ENCODE data around the gene ZDHHC1.

The ZDHHC1 gene

DNA sequence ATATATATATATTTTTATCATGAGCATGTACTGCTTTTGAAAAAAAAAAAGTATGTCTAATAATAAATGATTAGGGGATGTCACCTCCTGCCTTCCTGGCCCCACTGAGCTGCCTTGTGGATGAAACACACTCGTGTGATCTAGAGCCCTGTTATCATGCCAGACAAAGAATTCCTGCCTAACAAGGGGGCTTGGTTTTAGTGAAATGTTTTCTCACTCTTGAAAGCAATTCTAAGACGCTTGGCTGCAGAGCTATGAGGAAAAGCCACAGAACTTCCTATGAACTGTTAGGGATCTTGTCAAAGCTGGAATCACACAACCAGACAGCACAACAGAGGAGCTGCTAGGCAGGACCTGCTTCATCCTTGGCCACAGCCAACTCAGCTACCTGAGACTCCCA, 4.0 kb downstream of the ZDHHC1 start:
- no peak overlapping the region for H2BK120ac ChIP-seq (ENCODE audit: insufficient read depth, low read length, poor library complexity)
- H3K14ac ChIP-seq (ENCODE audit: low read length) = no peak overlapping the region
- H3K79me2 ChIP-seq (ENCODE audit: control insufficient read depth, insufficient read depth, low read length, poor library complexity) = peaks cover 4% of the 10 kb centered on the region
- H3K23ac ChIP-seq (ENCODE audit: low read length) = no peak overlapping the region
- no peak overlapping the region for H3K27ac ChIP-seq (ENCODE audit: low read depth, low read length)
- H3K4me2 ChIP-seq (ENCODE audit: low read length) = no peak overlapping the region
- no peak for DNase-seq
- H3K18ac ChIP-seq (ENCODE audit: low read length) = no peak overlapping the region
- H3K4ac ChIP-seq (ENCODE audit: low read depth, low read length) = no peak overlapping the region
- no peak overlapping the region for H2BK5ac ChIP-seq (ENCODE audit: low read depth, low read length, poor library complexity)
- no peak overlapping the region for H4K12ac ChIP-seq (ENCODE audit: low read depth, low read length)
- H2AK5ac ChIP-seq (ENCODE audit: low read length) = no peak overlapping the region
- no peak overlapping the region for H2AFZ ChIP-seq (ENCODE audit: insufficient read depth, low read length, poor library complexity)
- peak overlapping the region; percentile 26 for H2BK12ac ChIP-seq (ENCODE audit: low read length)
- WGBS (ENCODE audit: extremely low coverage, insufficient coverage, insufficient read length) = no CpG with 5 or more reads among the region's 2 CpGs
- no peaks in the 10 kb centered on the region for H3K9me3 ChIP-seq (ENCODE audit: insufficient read depth, low read depth, low read length)
- peaks cover 10% of the 10 kb centered on the region in 2 experiments for H3K4me1 ChIP-seq (ENCODE audit: control insufficient read depth in 1 of 2, insufficient read depth in 2 of 2, low read length in 2 of 2)
- H3K27me3 ChIP-seq (ENCODE audit: insufficient read depth, low read length) = no peaks in the 10 kb centered on the region
- H3K36me3 ChIP-seq (ENCODE audit: control insufficient read depth in 1 of 2, insufficient read depth in 2 of 2, low read length in 2 of 2) = no peaks in the 10 kb centered on the region
- H3K79me1 ChIP-seq (ENCODE audit: low read length) = peaks cover 14% of the 10 kb centered on the region
- no peak overlapping the region for H4K91ac ChIP-seq (ENCODE audit: low read depth, low read length)
- no peak overlapping the region for H3K4me3 ChIP-seq (ENCODE audit: low read depth, low read length)
- H4K8ac ChIP-seq (ENCODE audit: low read depth, low read length) = no peak overlapping the region
- no peak overlapping the region for H3K9ac ChIP-seq (ENCODE audit: low read length)

DNA sequence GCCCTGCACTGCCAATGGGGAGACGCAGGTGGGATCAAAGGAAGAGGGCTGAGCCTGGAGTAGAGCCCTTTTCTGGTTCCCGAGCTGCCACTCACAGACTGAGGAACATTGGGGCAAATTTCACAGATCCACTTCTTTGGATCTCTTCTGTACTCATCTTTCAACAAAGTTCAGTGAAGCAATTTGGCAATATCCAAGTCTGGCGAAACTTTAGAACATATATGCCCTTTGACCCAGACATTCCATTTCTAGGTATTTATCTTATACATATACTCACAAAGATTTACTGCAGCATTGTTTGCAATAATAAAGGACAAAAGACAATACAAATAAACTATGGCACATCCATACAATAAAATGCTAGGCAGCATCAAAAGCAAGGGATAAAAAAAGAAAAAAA, 4.9 kb downstream of the ZDHHC1 start:
- H3K18ac ChIP-seq (ENCODE audit: low read length) = no peak overlapping the region
- peaks cover 16% of the 10 kb centered on the region for H3K79me1 ChIP-seq (ENCODE audit: low read length)

DNA sequence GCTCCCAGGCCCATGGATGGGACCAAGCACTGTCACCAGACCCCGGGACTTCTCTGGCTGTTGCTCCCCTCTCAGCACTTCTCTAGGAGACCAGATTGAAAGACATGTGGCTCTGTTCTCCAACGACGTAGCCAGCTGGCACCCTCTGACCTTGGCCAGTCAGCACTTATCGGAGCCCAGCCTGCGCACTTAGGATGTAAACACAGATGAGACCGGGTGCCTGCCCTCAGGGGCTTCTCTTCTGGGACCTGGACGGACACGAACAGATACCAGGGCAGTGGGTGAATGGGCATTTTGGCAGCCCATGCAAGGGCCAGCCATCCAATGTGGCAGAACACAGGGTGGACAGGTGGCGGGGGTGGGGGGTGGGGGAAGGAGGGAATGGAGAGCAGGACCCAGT, 6.6 kb downstream of the ZDHHC1 start:
- Histone ChIP-seq H3K23ac (ENCODE audit: low read length) (no peak overlapping the region), H3K4me1 (ENCODE audit: control insufficient read depth in 1 of 2, insufficient read depth in 2 of 2, low read length in 2 of 2) (peaks cover 12 to 13% of the 10 kb centered on the region in 2 experiments), H2BK5ac (ENCODE audit: low read depth, low read length, poor library complexity) (no peak overlapping the region), H2AFZ (ENCODE audit: insufficient read depth, low read length, poor library complexity) (no peak overlapping the region), H3K14ac (ENCODE audit: low read length) (no peak overlapping the region), H4K8ac (ENCODE audit: low read depth, low read length) (no peak overlapping the region), H2BK120ac (ENCODE audit: insufficient read depth, low read length, poor library complexity) (no peak overlapping the region), H2AK5ac (ENCODE audit: low read length) (no peak overlapping the region), H3K9me3 (ENCODE audit: insufficient read depth, low read depth, low read length) (no peaks in the 10 kb centered on the region), H3K4me3 (ENCODE audit: low read depth, low read length) (no peak overlapping the region), H3K36me3 (ENCODE audit: control insufficient read depth in 1 of 2, insufficient read depth in 2 of 2, low read length in 2 of 2) (no peaks in the 10 kb centered on the region), H3K4ac (ENCODE audit: low read depth, low read length) (no peak overlapping the region), H4K91ac (ENCODE audit: low read depth, low read length) (peak overlapping the region; percentile 25), H3K79me2 (ENCODE audit: control insufficient read depth, insufficient read depth, low read length, poor library complexity) (no peaks in the 10 kb centered on the region), H4K12ac (ENCODE audit: low read depth, low read length) (no peak overlapping the region), H3K4me2 (ENCODE audit: low read length) (no peak overlapping the region), H3K27ac (ENCODE audit: low read depth, low read length) (no peak overlapping the region), H3K9ac (ENCODE audit: low read length) (no peak overlapping the region), H3K79me1 (ENCODE audit: low read length) (peaks cover 20% of the 10 kb centered on the region), H3K27me3 (ENCODE audit: insufficient read depth, low read length) (no peaks in the 10 kb centered on the region), H3K18ac (ENCODE audit: low read length) (no peak overlapping the region), H2BK12ac (ENCODE audit: low read length) (no peak overlapping the region)
- DNase-seq = no peak
- no CpG with 5 or more reads among the region's 9 CpGs for WGBS (ENCODE audit: extremely low coverage, insufficient coverage, insufficient read length)

More for the DNA sequence above, 4.9 kb downstream of the ZDHHC1 start:
- peaks cover 4% of the 10 kb centered on the region for H3K79me2 ChIP-seq (ENCODE audit: control insufficient read depth, insufficient read depth, low read length, poor library complexity)
- no peak for DNase-seq
- no peak overlapping the region for H3K4me2 ChIP-seq (ENCODE audit: low read length)
- H2BK12ac ChIP-seq (ENCODE audit: low read length) = no peak overlapping the region
- no peak overlapping the region for H2AFZ ChIP-seq (ENCODE audit: insufficient read depth, low read length, poor library complexity)
- H4K12ac ChIP-seq (ENCODE audit: low read depth, low read length) = no peak overlapping the region
- H4K91ac ChIP-seq (ENCODE audit: low read depth, low read length) = no peak overlapping the region
- no peak overlapping the region for H4K8ac ChIP-seq (ENCODE audit: low read depth, low read length)
- H2BK5ac ChIP-seq (ENCODE audit: low read depth, low read length, poor library complexity) = no peak overlapping the region
- H3K9ac ChIP-seq (ENCODE audit: low read length) = no peak overlapping the region
- H3K14ac ChIP-seq (ENCODE audit: low read length) = no peak overlapping the region
- no CpG with 5 or more reads among the region's 3 CpGs for whole genome bisulfite sequencing (ENCODE audit: extremely low coverage, insufficient coverage, insufficient read length)
- no peak overlapping the region for H3K27ac ChIP-seq (ENCODE audit: low read depth, low read length)
- H3K4ac ChIP-seq (ENCODE audit: low read depth, low read length) = no peak overlapping the region
- no peaks in the 10 kb centered on the region for H3K9me3 ChIP-seq (ENCODE audit: insufficient read depth, low read depth, low read length)
- H3K23ac ChIP-seq (ENCODE audit: low read length) = no peak overlapping the region
- peaks cover 4 to 6% of the 10 kb centered on the region in 2 experiments for H3K4me1 ChIP-seq (ENCODE audit: control insufficient read depth in 1 of 2, insufficient read depth in 2 of 2, low read length in 2 of 2)
- H3K4me3 ChIP-seq (ENCODE audit: low read depth, low read length) = no peak overlapping the region
- H3K27me3 ChIP-seq (ENCODE audit: insufficient read depth, low read length) = no peaks in the 10 kb centered on the region
- no peaks in the 10 kb centered on the region for H3K36me3 ChIP-seq (ENCODE audit: control insufficient read depth in 1 of 2, insufficient read depth in 2 of 2, low read length in 2 of 2)
- H2AK5ac ChIP-seq (ENCODE audit: low read length) = no peak overlapping the region
- no peak overlapping the region for H2BK120ac ChIP-seq (ENCODE audit: insufficient read depth, low read length, poor library complexity)

DNA sequence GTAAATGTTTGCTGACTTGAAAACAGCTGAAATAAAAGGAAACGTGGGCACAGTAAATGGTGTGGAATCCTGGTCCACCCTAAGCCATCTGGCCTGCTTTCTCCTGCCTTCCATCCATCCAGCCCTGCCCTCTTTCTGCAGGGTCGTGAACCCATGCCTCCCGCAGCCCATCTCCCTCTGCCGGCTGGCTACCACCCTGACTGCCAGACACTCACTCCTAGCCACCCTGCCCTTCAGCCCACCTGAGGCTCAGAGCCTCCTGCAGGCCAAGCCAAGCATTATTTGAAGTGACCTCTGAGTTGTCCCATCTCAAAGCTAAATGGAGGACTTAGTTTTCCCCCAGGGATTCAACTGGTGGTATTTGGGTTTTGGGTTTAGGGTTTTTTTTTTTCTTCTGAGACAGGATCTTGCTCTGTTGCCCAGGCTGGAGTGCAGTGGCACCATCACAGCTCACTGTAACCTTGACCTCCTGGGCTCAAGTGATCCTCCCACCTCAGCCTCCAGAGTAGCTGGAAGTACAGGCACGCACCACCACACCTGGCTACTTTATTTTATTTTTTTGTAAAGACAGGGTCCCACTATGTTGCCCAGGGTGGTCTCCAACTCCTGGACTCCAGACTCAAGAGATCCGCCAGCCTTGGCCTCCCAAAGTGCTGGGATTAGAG, 8.4 kb downstream of the ZDHHC1 start:
- Histone ChIP-seq H3K9ac (ENCODE audit: low read length) (no peak overlapping the region), H3K79me1 (ENCODE audit: low read length) (peaks cover 28% of the 10 kb centered on the region), H4K12ac (ENCODE audit: low read depth, low read length) (no peak overlapping the region), H2AK5ac (ENCODE audit: low read length) (peak overlapping the region; percentile 53), H2BK120ac (ENCODE audit: insufficient read depth, low read length, poor library complexity) (no peak overlapping the region), H3K18ac (ENCODE audit: low read length) (no peak overlapping the region), H3K4me1 (ENCODE audit: control insufficient read depth in 1 of 2, insufficient read depth in 2 of 2, low read length in 2 of 2) (peaks cover 21 to 23% of the 10 kb centered on the region in 2 experiments), H2BK12ac (ENCODE audit: low read length) (no peak overlapping the region), H2BK5ac (ENCODE audit: low read depth, low read length, poor library complexity) (no peak overlapping the region), H3K9me3 (ENCODE audit: insufficient read depth, low read depth, low read length) (no peaks in the 10 kb centered on the region), H3K4ac (ENCODE audit: low read depth, low read length) (no peak overlapping the region), H3K4me3 (ENCODE audit: low read depth, low read length) (no peak overlapping the region), H3K27me3 (ENCODE audit: insufficient read depth, low read length) (no peaks in the 10 kb centered on the region), H3K27ac (ENCODE audit: low read depth, low read length) (no peak overlapping the region), H2AFZ (ENCODE audit: insufficient read depth, low read length, poor library complexity) (no peak overlapping the region), H3K36me3 (ENCODE audit: control insufficient read depth in 1 of 2, insufficient read depth in 2 of 2, low read length in 2 of 2) (no peaks in the 10 kb centered on the region), H3K14ac (ENCODE audit: low read length) (no peak overlapping the region), H3K23ac (ENCODE audit: low read length) (no peak overlapping the region), H4K91ac (ENCODE audit: low read depth, low read length) (peak overlapping the region; percentile 31), H3K79me2 (ENCODE audit: control insufficient read depth, insufficient read depth, low read length, poor library complexity) (peaks cover 3% of the 10 kb centered on the region), H3K4me2 (ENCODE audit: low read length) (no peak overlapping the region), H4K8ac (ENCODE audit: low read depth, low read length) (no peak overlapping the region)
- DNase-seq = no peak
- no CpG with 5 or more reads among the region's 6 CpGs for WGBS (ENCODE audit: extremely low coverage, insufficient coverage, insufficient read length)
